IMR-90 (cell line): ENCODE data around the gene KBTBD7. TPM values are rescaled to one million over a fixed set of nuclear protein-coding genes. Genes with fewer than 3 reads are reported as not detected.

Experiments used
- ATAC-seq: fragments of 200-7000 bp; cut with Tn5 transposase; 2 replicates; pipeline ENCODE4 v1.9.1; 2020; ENCODE audit warnings: low read depth, mild to moderate bottlenecking, moderate library complexity
- BruUV-seq: library from RNA; stranded (reverse); fragments of 400-500 nt; replicated peaks from 2 replicates; lab custom pipeline; 2021; lab: Mats Ljungman, UMichigan
- CTCF ChIA-PET: fragments of 300-600 bp; formaldehyde crosslinking; extraction: SDS; loops from one replicate; lab custom pipeline; 2021; ENCODE audit warnings: antibody characterized with exemption; lab: Yijun Ruan, JAX
- POLR2A ChIA-PET: fragments of 300-600 bp; sonication (Branson Sonifier 250); formaldehyde crosslinking; loops from one replicate; lab custom pipeline; 2022; ENCODE audit warnings: antibody characterized with exemption; ENCODE audit not compliant: unreplicated experiment; lab: Charles Lee
- DNase-seq: peaks from one replicate; pipeline ENCODE4 v3.0.0; 2013
- H2AFZ ChIP-seq: replicated peaks from 2 replicates; pipeline ENCODE3; 2013; ENCODE audit warnings: low read length, mild to moderate bottlenecking; ENCODE audit not compliant: poor library complexity
- H2AK5ac ChIP-seq: 2 replicates; pipeline ENCODE4 v1.6.1; 2013; ENCODE audit warnings: low read depth, low read length, inconsistent platforms
- H2AK9ac ChIP-seq: replicated peaks from 2 replicates; pipeline ENCODE3; 2013; ENCODE audit warnings: mild to moderate bottlenecking, low read depth, low read length, moderate library complexity; ENCODE audit not compliant: poor library complexity
- H2BK120ac ChIP-seq: 2 replicates; pipeline ENCODE4 v1.6.1; 2013; ENCODE audit warnings: low read depth, low read length, inconsistent platforms
- H2BK15ac ChIP-seq: 3 replicates; pipeline ENCODE4 v1.6.1; 2013; ENCODE audit warnings: low read depth, low read length, inconsistent platforms
- H2BK20ac ChIP-seq: 2 replicates; pipeline ENCODE4 v1.6.1; 2013; ENCODE audit warnings: low read depth, mild to moderate bottlenecking, inconsistent platforms, low read length, moderate library complexity
- H2BK5ac ChIP-seq: 2 replicates; pipeline ENCODE4 v1.6.1; 2013; ENCODE audit warnings: mild to moderate bottlenecking, low read depth, low read length, inconsistent platforms; ENCODE audit not compliant: poor library complexity, severe bottlenecking
- H3K14ac ChIP-seq: replicated peaks from 2 replicates; pipeline ENCODE4 v1.6.1; 2013; ENCODE audit warnings: low read depth, low read length, inconsistent platforms
- H3K18ac ChIP-seq: 2 replicates; pipeline ENCODE4 v1.6.1; 2013; ENCODE audit warnings: low read depth, low read length, control low read depth
- H3K23ac ChIP-seq: 2 replicates; pipeline ENCODE4 v1.6.1; 2013; ENCODE audit warnings: low read depth, low read length, inconsistent platforms
- H3K27ac ChIP-seq: 2 replicates; pipeline ENCODE4 v1.5.1; 2013; ENCODE audit warnings: mild to moderate bottlenecking, control low read depth, low read length; ENCODE audit not compliant: insufficient read depth
- H3K27me3 ChIP-seq: 2 replicates; pipeline ENCODE4 v1.6.1; 2013; ENCODE audit warnings: low read length; ENCODE audit not compliant: control insufficient read depth, insufficient read depth
- H3K36me3 ChIP-seq: 2 replicates; pipeline ENCODE4 v1.6.1; 2013; ENCODE audit warnings: low read length, mixed read lengths; ENCODE audit not compliant: control insufficient read depth, insufficient read depth
- H3K4ac ChIP-seq: 2 replicates; pipeline ENCODE4 v1.6.1; 2013; ENCODE audit warnings: low read depth, low read length, inconsistent platforms
- H3K4me1 ChIP-seq: 2 replicates; pipeline ENCODE4 v1.6.1; 2013; ENCODE audit warnings: low read length, mixed read lengths; ENCODE audit not compliant: control insufficient read depth, insufficient read depth
- H3K4me2 ChIP-seq: 2 replicates; pipeline ENCODE4 v1.6.1; 2013; ENCODE audit warnings: low read depth, mild to moderate bottlenecking, control low read depth, low read length, moderate library complexity
- H3K4me3 ChIP-seq: 2 replicates; pipeline ENCODE4 v1.5.1; 2013; ENCODE audit warnings: low read depth, mild to moderate bottlenecking, control low read depth, low read length, moderate library complexity; ENCODE audit not compliant: insufficient read depth
- H3K56ac ChIP-seq: 2 replicates; pipeline ENCODE4 v1.6.1; 2013; ENCODE audit warnings: low read length, inconsistent platforms; ENCODE audit not compliant: insufficient read depth; ENCODE audit errors: extremely low read depth
- H3K79me1 ChIP-seq, 2 experiments: 2 replicates each; pipeline ENCODE4 v1.6.1; 2013; ENCODE audit warnings: low read length in 2 of 2, inconsistent platforms in 1 of 2, low read depth in 1 of 2
- H3K9ac ChIP-seq: 2 replicates; pipeline ENCODE4 v1.6.1; 2013; ENCODE audit warnings: low read depth, low read length, control low read depth
- H3K9me1 ChIP-seq: 2 replicates; pipeline ENCODE4 v1.6.1; 2013; ENCODE audit warnings: low read length, inconsistent platforms; ENCODE audit not compliant: insufficient read depth
- H3K9me3 ChIP-seq: 2 replicates; pipeline ENCODE4 v1.6.1; 2013; ENCODE audit warnings: low read length; ENCODE audit not compliant: control insufficient read depth, insufficient read depth
- H4K20me1 ChIP-seq: 2 replicates; pipeline ENCODE4 v1.6.1; 2013; ENCODE audit warnings: low read length, inconsistent platforms; ENCODE audit not compliant: insufficient read depth
- H4K5ac ChIP-seq: 2 replicates; pipeline ENCODE4 v1.6.1; 2013; ENCODE audit warnings: mild to moderate bottlenecking, low read depth, low read length, control low read depth
- H4K8ac ChIP-seq, 2 experiments: 2 replicates each; pipeline ENCODE4 v1.6.1; 2013; ENCODE audit warnings: low read depth in 2 of 2, low read length in 2 of 2, control low read depth in 1 of 2, inconsistent platforms in 1 of 2
- H4K91ac ChIP-seq: 2 replicates; pipeline ENCODE4 v1.6.1; 2013; ENCODE audit warnings: low read depth, low read length, inconsistent platforms; ENCODE audit not compliant: insufficient read depth
- BHLHE40 ChIP-seq: fragments of 150-350 bp; IDR thresholded peaks from 2 replicates; pipeline ENCODE4 v1.6.1; 2016; ENCODE audit warnings: mild to moderate bottlenecking, low read depth, low read length
- CTCF ChIP-seq: conservative IDR thresholded peaks from 2 replicates; pipeline ENCODE4 v1.5.1; 2012; ENCODE audit warnings: mild to moderate bottlenecking, low read depth, low read length, improper control_type of control experiment
- FOS ChIP-seq: fragments of 150-350 bp; IDR thresholded peaks from 2 replicates; pipeline ENCODE4 v1.6.1; 2016; ENCODE audit warnings: low read depth, low read length
- MAZ ChIP-seq: IDR thresholded peaks from 2 replicates; pipeline ENCODE4 v1.6.1; 2012; ENCODE audit warnings: low read depth, mild to moderate bottlenecking, low read length, improper control_type of control experiment, moderate library complexity, borderline replicate concordance
- MXI1 ChIP-seq: IDR thresholded peaks from 2 replicates; pipeline ENCODE4 v1.6.1; 2012; ENCODE audit warnings: low read depth, mild to moderate bottlenecking, low read length, moderate library complexity, borderline replicate concordance
- NFE2L2 ChIP-seq: fragments of 150-350 bp; IDR thresholded peaks from 2 replicates; pipeline ENCODE4 v1.6.1; 2016; ENCODE audit warnings: low read depth, mild to moderate bottlenecking, low read length
- RAD21 ChIP-seq: IDR thresholded peaks from 2 replicates; pipeline ENCODE4 v1.6.1; 2012; ENCODE audit warnings: low read length, improper control_type of control experiment
- SMC3 ChIP-seq: fragments of 150-350 bp; IDR thresholded peaks from 2 replicates; pipeline ENCODE4 v1.6.1; 2016; ENCODE audit warnings: low read depth, mild to moderate bottlenecking, antibody characterized with exemption, low read length, moderate library complexity
- WGBS, 2 experiments: methylation state at CpG; one replicate each; pipeline versions ENCODE4 v1.1.5 to v1.1.7; 2013; ENCODE audit warnings: missing lambda C conversion rate in 2 of 2; ENCODE audit not compliant: insufficient read length in 1 of 2; ENCODE audit errors: extremely low coverage in 2 of 2; 5-methylcytosine and 5-hydroxymethylcytosine counted together
- dilution Hi-C: fragments of 300-500 bp; cut with HindIII; formaldehyde crosslinking; loops from one replicate; pipeline ENCODE4 v1.14.3; 2018; ENCODE audit warnings: low sequenced_read_pairs; ENCODE audit not compliant: unreplicated experiment
- in situ Hi-C: fragments of 300-500 bp; cut with MboI; formaldehyde crosslinking; loops from 3 replicates; pipeline ENCODE4 v1.14.3; 2019; ENCODE audit warnings: low sequenced_read_pairs, inconsistent platforms, mixed read lengths
- intact Hi-C: fragments of 100-400 bp; cut with micrococcal nuclease; formaldehyde crosslinking; loops from 2 replicates; pipeline ENCODE4 v1.10.0; 2022
- polyA plus RNA-seq, 3 experiments: library from polyadenylated mRNA; depleted of rRNA; stranded (reverse); fragments of >200 nt; gene quantifications; 2 replicates each; pipeline ENCODE4 v1.2.3, GENCODE V29; 2012; ENCODE audit warnings: low replicate concordance in 1 of 3
- total RNA-seq: library from RNA; depleted of rRNA; stranded (reverse); fragments of >200 nt; gene quantifications from 2 replicates; pipeline ENCODE4 v1.2.3, GENCODE V29; 2012

KBTBD7 gene
- total and polyA plus RNA-seq, 2 of the 4 experiments (the other 2 are of a cell fraction): 2.1 to 7.9 TPM

DNA sequence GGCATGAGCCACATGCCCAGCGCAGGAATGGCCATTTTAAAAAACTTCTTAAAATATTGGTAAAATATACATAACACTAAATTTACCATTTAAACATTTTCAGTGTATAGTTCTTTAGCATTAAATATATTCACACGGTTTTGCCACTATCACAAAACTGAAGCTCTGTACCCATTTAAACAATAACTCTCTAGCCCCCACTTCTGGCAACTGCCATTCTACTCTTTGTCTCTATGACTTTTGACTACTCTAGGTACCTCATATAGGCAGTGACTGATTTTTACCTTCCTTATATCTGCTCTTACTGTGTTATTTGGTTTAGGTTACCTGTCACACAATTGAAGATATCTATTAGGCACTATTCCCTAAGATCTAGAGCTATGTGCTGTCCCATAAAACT, 2.3 kb upstream of the KBTBD7 start:
- Histone ChIP-seq H2AK9ac (no peak overlapping the region), H4K8ac (0 out of 4 replicates have a peak overlapping the region, but pooled peaks of 1 of the 2 experiments have one; percentile 15), H3K18ac (no peak overlapping the region), H3K36me3 (peaks cover 2% of the 10 kb centered on the region; the same call in 1 of the 2 replicates), H4K91ac (no peak overlapping the region), H2BK120ac (no peak overlapping the region), H3K9ac (no peak overlapping the region), H2BK5ac (no peak overlapping the region), H3K4me3 (no peak overlapping the region), H2AFZ (no peak overlapping the region), H2BK15ac (no peak overlapping the region), H3K14ac (no peak overlapping the region), H3K9me1 (no peaks in the 10 kb centered on the region), H3K79me1 (peaks cover 11 to 19% of the 10 kb centered on the region in 2 experiments), H4K5ac (no peak overlapping the region), H3K9me3 (peaks cover 5% of the 10 kb centered on the region), H3K23ac (no peak overlapping the region), H3K4me2 (no peak overlapping the region), H2AK5ac (no peak overlapping the region), H3K4me1 (peaks cover 7% of the 10 kb centered on the region), H2BK20ac (no peak overlapping the region), H3K4ac (no peak overlapping the region), H3K56ac (no peak overlapping the region), H3K27me3 (no peaks in the 10 kb centered on the region), H4K20me1 (no peaks in the 10 kb centered on the region), H3K27ac (no peak overlapping the region)
- ATAC-seq (no peak), DNase-seq (no peak)
- no peak for TF ChIP-seq NFE2L2
- TF ChIP-seq FOS: no peak
- TF ChIP-seq BHLHE40: no peak
- TF ChIP-seq CTCF: peak; percentile 38; the same call in 1 of the 2 replicates
- 0 out of 2 replicates have a peak, but pooled peaks have one; percentile 19 for TF ChIP-seq SMC3
- no peak for TF ChIP-seq MXI1
- TF ChIP-seq MAZ: no peak
- peak; percentile 39; the same call in 1 of the 2 replicates for TF ChIP-seq RAD21
- dilution Hi-C loops: no loop called here
- intact Hi-C loops: no loop called here
- POLR2A ChIA-PET: no interaction called here
- CTCF ChIA-PET: no interaction called here
- in situ Hi-C loops: no loop called here
- WGBS, 2 experiments: no CpG with 5 or more reads among the region's 2 CpGs
- BruUV-seq: no TSS peak
